ENCODE measurements around the gene GASK1A. TPM values are rescaled to one million over a fixed set of nuclear protein-coding genes. Genes with fewer than 3 reads are reported as not detected.

Gene GASK1A
- total RNA-seq, 2 experiments from 2014 or later: not detected

GRCh38 chr3:43075904-43076661, 97.0 kb downstream of the GASK1A start:
- H3K36me3 ChIP-seq (ENCODE audit: insufficient read depth, low read length): no peaks in the 10 kb centered on the region
- no peaks in the 10 kb centered on the region for H3K9me2 ChIP-seq (ENCODE audit: insufficient read depth, low read length)
- intact Hi-C loops (cut with micrococcal nuclease; ENCODE audit: unreplicated experiment): no loop called here
- H3K4me1 ChIP-seq (ENCODE audit: insufficient read depth, low read length, poor library complexity, severe bottlenecking): no peaks in the 10 kb centered on the region
- no TSS peak for BruUV-seq (replicated peaks)
- H3K79me2 ChIP-seq (ENCODE audit: insufficient read depth, low read depth, low read length): no peaks in the 10 kb centered on the region
- H4K20me1 ChIP-seq (ENCODE audit: insufficient read depth, low read length): no peaks in the 10 kb centered on the region
- no peak overlapping the region for H3K4me3 ChIP-seq (ENCODE audit: low read depth, low read length, poor library complexity, severe bottlenecking)
- no peak overlapping the region for H2AFZ ChIP-seq (ENCODE audit: low read length)
- H3K9me3 ChIP-seq (ENCODE audit: low read length): no peaks in the 10 kb centered on the region
- ChIA-PET CTCF (ENCODE audit: unreplicated experiment) (no interaction called here), POLR2A (no interaction called here)
- no peak for TF ChIP-seq CTCF (conservative IDR thresholded peaks at IDR 0.05; ENCODE audit: low read length)
- TF ChIP-seq EZH2phosphoT487 (IDR thresholded peaks at IDR 0.05; ENCODE audit: borderline replicate concordance, low read depth, low read length): no peak
- no peak overlapping the region for H3K4me2 ChIP-seq (ENCODE audit: low read length)
- no peak overlapping the region for H3K27ac ChIP-seq (ENCODE audit: low read depth, low read length, poor library complexity, severe bottlenecking)
- DNase-seq (ENCODE audit: low spot score): no peak

DNA sequence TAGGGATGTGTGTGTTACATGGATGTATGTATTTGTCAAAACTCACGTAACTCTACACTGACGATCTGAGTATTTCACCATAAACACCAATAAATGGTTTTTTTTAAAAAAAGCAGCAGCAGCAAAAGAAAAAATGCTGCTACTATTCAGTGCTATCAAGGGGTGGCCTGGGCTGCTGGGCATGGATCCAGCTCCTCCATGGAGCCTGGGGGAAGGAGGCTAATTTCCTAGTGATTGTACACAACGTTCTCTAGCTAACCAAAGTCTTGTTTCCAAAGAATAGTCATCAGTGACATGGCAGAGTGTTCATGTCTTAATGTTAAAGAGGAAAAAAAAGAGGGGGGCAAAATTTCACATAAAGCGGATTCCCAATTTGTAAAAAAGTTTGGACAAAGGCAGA, 97.7 kb downstream of the GASK1A start:
- ChIA-PET CTCF (ENCODE audit: unreplicated experiment) (no interaction called here), POLR2A (no interaction called here)
- H3K9me2 ChIP-seq (ENCODE audit: insufficient read depth, low read length): no peaks in the 10 kb centered on the region
- DNase-seq (ENCODE audit: low spot score): no peak
- H3K36me3 ChIP-seq (ENCODE audit: insufficient read depth, low read length): no peaks in the 10 kb centered on the region
- H3K27ac ChIP-seq (ENCODE audit: low read depth, low read length, poor library complexity, severe bottlenecking): no peak overlapping the region
- no peaks in the 10 kb centered on the region for H3K9me3 ChIP-seq (ENCODE audit: low read length)
- no peaks in the 10 kb centered on the region for H3K4me1 ChIP-seq (ENCODE audit: insufficient read depth, low read length, poor library complexity, severe bottlenecking)
- intact Hi-C loops (cut with micrococcal nuclease; ENCODE audit: unreplicated experiment): no loop called here
- no peaks in the 10 kb centered on the region for H3K79me2 ChIP-seq (ENCODE audit: insufficient read depth, low read depth, low read length)
- TF ChIP-seq CTCF (conservative IDR thresholded peaks at IDR 0.05; ENCODE audit: low read length): no peak
- TF ChIP-seq EZH2phosphoT487 (IDR thresholded peaks at IDR 0.05; ENCODE audit: borderline replicate concordance, low read depth, low read length): no peak
- no peak overlapping the region for H3K4me2 ChIP-seq (ENCODE audit: low read length)
- no peak overlapping the region for H3K4me3 ChIP-seq (ENCODE audit: low read depth, low read length, poor library complexity, severe bottlenecking)
- no peak overlapping the region for H2AFZ ChIP-seq (ENCODE audit: low read length)
- H4K20me1 ChIP-seq (ENCODE audit: insufficient read depth, low read length): no peaks in the 10 kb centered on the region
- BruUV-seq (replicated peaks): no TSS peak

DNA sequence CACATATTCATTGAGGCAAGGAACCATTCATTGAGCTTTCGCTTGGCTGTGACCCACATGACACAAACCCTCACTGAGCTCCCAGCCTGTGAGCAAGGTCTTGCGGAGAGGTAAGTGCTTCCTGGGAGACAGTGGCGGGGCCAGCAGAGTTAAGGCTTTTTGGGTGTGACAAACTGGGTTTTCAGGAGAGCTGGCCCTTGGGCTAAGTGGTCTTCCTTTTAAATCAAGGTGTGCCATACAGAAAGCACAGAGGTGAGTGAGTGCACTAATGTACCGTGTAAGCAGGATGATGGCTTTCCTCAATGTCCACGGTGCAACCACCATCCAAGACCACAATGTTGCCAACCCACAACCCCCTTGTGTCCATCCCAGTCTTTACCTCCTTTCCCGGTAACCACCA, 98.2 kb downstream of the GASK1A start:
- Histone ChIP-seq H3K4me2 (ENCODE audit: low read length) (no peak overlapping the region), H2AFZ (ENCODE audit: low read length) (no peak overlapping the region), H3K4me3 (ENCODE audit: low read depth, low read length, poor library complexity, severe bottlenecking) (no peak overlapping the region), H3K36me3 (ENCODE audit: insufficient read depth, low read length) (no peaks in the 10 kb centered on the region), H3K27ac (ENCODE audit: low read depth, low read length, poor library complexity, severe bottlenecking) (no peak overlapping the region), H3K79me2 (ENCODE audit: insufficient read depth, low read depth, low read length) (no peaks in the 10 kb centered on the region), H3K9me2 (ENCODE audit: insufficient read depth, low read length) (no peaks in the 10 kb centered on the region), H4K20me1 (ENCODE audit: insufficient read depth, low read length) (no peaks in the 10 kb centered on the region), H3K9me3 (ENCODE audit: low read length) (no peaks in the 10 kb centered on the region), H3K4me1 (ENCODE audit: insufficient read depth, low read length, poor library complexity, severe bottlenecking) (no peaks in the 10 kb centered on the region)
- ChIA-PET CTCF (ENCODE audit: unreplicated experiment) (no interaction called here), POLR2A (no interaction called here)
- no TSS peak for BruUV-seq (replicated peaks)
- TF ChIP-seq CTCF (conservative IDR thresholded peaks at IDR 0.05; ENCODE audit: low read length) (no peak), EZH2phosphoT487 (IDR thresholded peaks at IDR 0.05; ENCODE audit: borderline replicate concordance, low read depth, low read length) (no peak)
- DNase-seq (ENCODE audit: low spot score): no peak
- intact Hi-C loops (cut with micrococcal nuclease; ENCODE audit: unreplicated experiment): no loop called here

All from OCI-LY7 (cell line).